HepG2 (cell line): ENCODE results near the gene STARD13. TPM values are rescaled to one million over a fixed set of nuclear protein-coding genes. Genes with fewer than 3 reads are reported as not detected.

Experiments used
- ARNT2 ChIP-seq: sonication (generic); formaldehyde crosslinking; IDR thresholded peaks from 2 replicates; pipeline ENCODE4 v1.8.0; 2022; ENCODE audit warnings: mild to moderate bottlenecking, low read depth, missing genetic modification reagents, moderate library complexity
- BCL6 ChIP-seq: IDR thresholded peaks from 2 replicates; pipeline ENCODE4 v1.6.1; 2016; ENCODE audit warnings: missing genetic modification reagents, missing compliant biosample characterization
- ETV5 ChIP-seq: IDR thresholded peaks from 2 replicates; pipeline ENCODE4 v1.6.1; 2018; ENCODE audit warnings: missing biosample characterization, missing genetic modification reagents, inconsistent platforms, borderline replicate concordance
- FOSL2 ChIP-seq: sonication (generic); formaldehyde crosslinking; IDR thresholded peaks from 2 replicates; pipeline ENCODE4 v1.4.0; 2020; ENCODE audit warnings: missing genetic modification reagents
- FOXA3 ChIP-seq: IDR thresholded peaks from 2 replicates; pipeline ENCODE4 v1.6.1; 2016; ENCODE audit warnings: missing genetic modification reagents, missing compliant biosample characterization
- HMG20A ChIP-seq: IDR thresholded peaks from 2 replicates; pipeline ENCODE4 v1.6.1; 2016; ENCODE audit warnings: borderline replicate concordance
- KAT7 ChIP-seq: IDR thresholded peaks from 2 replicates; pipeline ENCODE4 v1.6.1; 2018; ENCODE audit warnings: borderline replicate concordance, missing compliant biosample characterization
- MAFG ChIP-seq: sonication (generic); formaldehyde crosslinking; IDR thresholded peaks from 2 replicates; pipeline ENCODE4 v1.5.1; 2020; ENCODE audit warnings: mild to moderate bottlenecking, missing genetic modification reagents
- MAFK ChIP-seq, 2 experiments: IDR thresholded peaks in 1 of 2; conservative IDR thresholded peaks in 1 of 2; 2 replicates each; pipeline ENCODE4 v1.6.1; 2011; ENCODE audit warnings: improper control_type of control experiment in 2 of 2, low read length in 2 of 2
- MBNL3 ChIP-seq: fragments of 250-450 bp; sonication (Bioruptor Pico); conservative IDR thresholded peaks from 2 replicates; pipeline ENCODE4 v1.8.0; 2022; ENCODE audit warnings: mild to moderate bottlenecking, inconsistent platforms
- MNT ChIP-seq: fragments of 450-650 bp; IDR thresholded peaks from 2 replicates; pipeline ENCODE4 v1.6.1; 2016
- NONO ChIP-seq, 2 experiments: fragments of 450-650 bp in 1 of 2; sonication (generic) in 1 of 2; formaldehyde crosslinking in 1 of 2; IDR thresholded peaks in 1 of 2; conservative IDR thresholded peaks in 1 of 2; 2 replicates each; pipeline versions ENCODE4 v1.6.1 to v1.8.0; 2017 to 2022; ENCODE audit warnings: mild to moderate bottlenecking in 1 of 2, missing genetic modification reagents in 1 of 2, moderate library complexity in 1 of 2
- PAX8 ChIP-seq: sonication (generic); formaldehyde crosslinking; IDR thresholded peaks from 2 replicates; pipeline ENCODE4 v1.8.0; 2022; ENCODE audit warnings: mild to moderate bottlenecking, missing genetic modification reagents, borderline replicate concordance
- RBM22 ChIP-seq: fragments of 200-400 bp; formaldehyde crosslinking; optimal IDR thresholded peaks from 2 replicates; pipeline ENCODE3; 2017; ENCODE audit warnings: mild to moderate bottlenecking, low read length, moderate library complexity
- SATB2 ChIP-seq: sonication (generic); formaldehyde crosslinking; IDR thresholded peaks from 2 replicates; pipeline ENCODE4 v1.5.0; 2020; ENCODE audit warnings: missing genetic modification reagents
- TFE3 ChIP-seq: IDR thresholded peaks from 2 replicates; pipeline ENCODE4 v1.6.1; 2016
- TOPORS ChIP-seq: sonication (generic); formaldehyde crosslinking; IDR thresholded peaks from 2 replicates; pipeline ENCODE4 v1.8.0; 2023; ENCODE audit warnings: mild to moderate bottlenecking, missing genetic modification reagents
- TRAFD1 ChIP-seq: sonication (generic); formaldehyde crosslinking; IDR thresholded peaks from 2 replicates; pipeline ENCODE4 v1.5.1; 2020; ENCODE audit warnings: missing genetic modification reagents, mild to moderate bottlenecking, borderline replicate concordance
- ZFP36L1 ChIP-seq: sonication (generic); formaldehyde crosslinking; IDR thresholded peaks from 2 replicates; pipeline ENCODE4 v1.8.0; 2022; ENCODE audit warnings: mild to moderate bottlenecking, missing genetic modification reagents, moderate library complexity
- ZNF292 ChIP-seq: sonication (generic); formaldehyde crosslinking; IDR thresholded peaks from 2 replicates; pipeline ENCODE4 v1.8.1; 2022; ENCODE audit warnings: mild to moderate bottlenecking, low read depth, missing genetic modification reagents, borderline replicate concordance
- ZNF614 ChIP-seq: IDR thresholded peaks from 2 replicates; pipeline ENCODE4 v1.6.1; 2018; ENCODE audit warnings: missing biosample characterization, missing genetic modification reagents, inconsistent platforms, borderline replicate concordance
- ZNF644 ChIP-seq: IDR thresholded peaks from 2 replicates; pipeline ENCODE4 v1.6.1; 2016; ENCODE audit warnings: low read depth
- ZNF652 ChIP-seq: IDR thresholded peaks from 2 replicates; pipeline ENCODE4 v1.6.1; 2016; ENCODE audit warnings: low read depth, borderline replicate concordance
- ZNF709 ChIP-seq: sonication (generic); formaldehyde crosslinking; IDR thresholded peaks from 2 replicates; pipeline ENCODE4 v1.5.0; 2020; ENCODE audit warnings: mild to moderate bottlenecking, missing genetic modification reagents
- ZNF770 ChIP-seq: sonication (generic); formaldehyde crosslinking; IDR thresholded peaks from 2 replicates; pipeline ENCODE4 v1.5.0; 2020; ENCODE audit warnings: mild to moderate bottlenecking, missing genetic modification reagents
- polyA plus RNA-seq, 8 experiments: library from polyadenylated mRNA; depleted of rRNA in 3 of 8; stranded (reverse) in 7 of 8; unstranded in 1 of 8; fragments of >200 nt; fragmentation: Illumina TruSeq in 4 of 8; extraction: Trizol in 4 of 8; gene quantifications; 2 replicates each; pipeline versions ENCODE4 v1.2.1 to v1.2.3, GENCODE V29; 2011 to 2016; ENCODE audit warnings: low read depth in 4 of 8, missing spikeins in 1 of 8, mixed read lengths in 1 of 8; ENCODE audit not compliant: insufficient read depth in 1 of 8
- total RNA-seq, 5 experiments: library from RNA; depleted of rRNA; stranded (reverse); fragments of >200 nt; fragmentation: Illumina TruSeq; extraction: Trizol; gene quantifications; 2 replicates each; pipeline ENCODE4 v1.2.3, GENCODE V29; 2016; ENCODE audit warnings: low read depth in 1 of 5

STARD13 gene
- total and polyA plus RNA-seq, 2 of the 13 experiments (the other 11 are each of a cell fraction or from before 2014, with no cell fraction given): 12.8 to 14.3 TPM

GRCh38 chr13:33116321-33117010 lies 169.1 kb downstream of the STARD13 start (continued):
- TF ChIP-seq TFE3 (peak; percentile 60; the same call in 1 of the 2 replicates), ZNF652 (CRISPR knock-in tag) (no peak), MAFK (conservative IDR thresholded peaks at IDR 0.05 in 1 of 2, IDR thresholded peaks at IDR 0.05 in 1 of 2; ENCODE audit: low read length in 2 of 2) (peak; percentile 44 to 72), ZNF292 (no peak), RBM22 (no peak), PAX8 (CRISPR knock-in tag) (no peak), MAFG (CRISPR knock-in tag) (no peak), NONO (IDR thresholded peaks at IDR 0.05) (no peak), NONO (CRISPR knock-in tag; conservative IDR thresholded peaks at IDR 0.05) (no peak), ZNF709 (CRISPR knock-in tag) (no peak), ZNF644 (0 out of 2 replicates have a peak, but pooled peaks have one; percentile 54), MNT (no peak), ARNT2 (no peak), SATB2 (CRISPR knock-in tag) (no peak), ETV5 (CRISPR knock-in tag) (no peak), FOSL2 (CRISPR knock-in tag) (peak; percentile 81), KAT7 (CRISPR knock-in tag) (no peak), TOPORS (CRISPR knock-in tag) (no peak), FOXA3 (CRISPR knock-in tag) (peak; percentile 42), TRAFD1 (CRISPR knock-in tag) (no peak), BCL6 (CRISPR knock-in tag) (peak; percentile 59), HMG20A (CRISPR knock-in tag) (peak; percentile 74; the same call in 1 of the 2 replicates), ZNF770 (CRISPR knock-in tag) (no peak), ZNF614 (CRISPR knock-in tag) (no peak), MBNL3 (CRISPR knock-in tag) (no peak), ZFP36L1 (CRISPR knock-in tag) (no peak)
